ENCODE results near the gene ACSS3.

DNA sequence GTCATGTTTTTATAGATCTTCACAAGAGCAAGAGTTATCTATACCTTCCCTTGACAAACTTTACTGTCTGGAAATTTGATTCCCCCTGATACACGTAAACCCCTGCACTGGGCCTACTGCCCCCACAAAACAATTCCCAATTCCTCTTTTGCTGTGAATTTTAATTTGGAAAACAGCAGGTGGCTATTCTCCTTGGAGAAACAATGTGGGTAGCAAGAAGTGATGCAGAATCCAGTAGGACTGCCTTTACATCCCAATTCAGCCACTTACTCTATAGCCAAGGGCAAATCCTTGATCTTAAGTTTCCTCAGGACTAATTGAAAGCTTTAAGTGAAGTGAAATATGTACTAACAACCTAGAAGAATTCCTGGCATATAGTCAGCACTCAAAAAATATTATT, 129.3 kb downstream of the ACSS3 start:
- TF ChIP-seq, protein P1, sequence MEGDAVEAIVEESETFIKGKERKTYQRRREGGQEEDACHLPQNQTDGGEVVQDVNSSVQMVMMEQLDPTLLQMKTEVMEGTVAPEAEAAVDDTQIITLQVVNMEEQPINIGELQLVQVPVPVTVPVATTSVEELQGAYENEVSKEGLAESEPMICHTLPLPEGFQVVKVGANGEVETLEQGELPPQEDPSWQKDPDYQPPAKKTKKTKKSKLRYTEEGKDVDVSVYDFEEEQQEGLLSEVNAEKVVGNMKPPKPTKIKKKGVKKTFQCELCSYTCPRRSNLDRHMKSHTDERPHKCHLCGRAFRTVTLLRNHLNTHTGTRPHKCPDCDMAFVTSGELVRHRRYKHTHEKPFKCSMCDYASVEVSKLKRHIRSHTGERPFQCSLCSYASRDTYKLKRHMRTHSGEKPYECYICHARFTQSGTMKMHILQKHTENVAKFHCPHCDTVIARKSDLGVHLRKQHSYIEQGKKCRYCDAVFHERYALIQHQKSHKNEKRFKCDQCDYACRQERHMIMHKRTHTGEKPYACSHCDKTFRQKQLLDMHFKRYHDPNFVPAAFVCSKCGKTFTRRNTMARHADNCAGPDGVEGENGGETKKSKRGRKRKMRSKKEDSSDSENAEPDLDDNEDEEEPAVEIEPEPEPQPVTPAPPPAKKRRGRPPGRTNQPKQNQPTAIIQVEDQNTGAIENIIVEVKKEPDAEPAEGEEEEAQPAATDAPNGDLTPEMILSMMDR (IDR thresholded peaks at IDR 0.05; ENCODE audit: low read length): no peak
- no peak for TF ChIP-seq EZH2 (IDR thresholded peaks at IDR 0.05; ENCODE audit: borderline replicate concordance, low read length)
